ENCODE data around the gene PRMT1.

DNA sequence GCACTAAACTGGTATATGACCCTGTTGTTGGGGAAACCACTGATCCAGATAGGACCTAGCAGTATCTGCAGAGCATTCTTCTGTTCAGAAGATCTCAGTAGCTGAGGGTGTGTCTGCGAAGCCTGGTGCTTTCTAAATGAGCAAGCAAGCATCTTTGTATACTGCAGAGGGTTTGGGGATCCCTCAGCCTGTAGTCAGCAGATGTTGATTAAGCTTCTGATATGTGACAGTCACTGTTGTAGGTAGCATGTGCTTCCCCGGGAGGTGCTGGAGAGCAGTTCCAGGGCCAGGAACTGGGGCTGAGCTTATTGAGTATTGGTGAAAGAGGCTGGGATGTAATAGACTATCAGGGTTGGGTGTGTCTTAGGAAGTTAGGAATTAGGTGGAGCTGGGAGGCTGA lies 33.6 kb upstream of the PRMT1 start:
- TF ChIP-seq CTCF (IDR thresholded peaks at IDR 0.05) (no peak), ZFX (IDR thresholded peaks at IDR 0.05; ENCODE audit: borderline replicate concordance) (no peak)

Measured in 22Rv1 (cell line).